Mucosa of stomach (tissue), 1 donor: ENCODE data around the gene PACSIN2.
"Not testable (repeated sequence)": the region's sequence is repeated elsewhere in the genome, so short reads cannot be mapped to it uniquely, and the experiment has no call there.

Experiments used
- H3K27me3 ChIP-seq: one replicate; pipeline ENCODE4 v1.7.0; 2013; ENCODE audit warnings: mild to moderate bottlenecking, low read length; ENCODE audit not compliant: control insufficient read depth, insufficient read depth
- H3K36me3 ChIP-seq: one replicate; pipeline ENCODE4 v1.7.0; 2013; ENCODE audit warnings: low read length; ENCODE audit not compliant: control insufficient read depth, insufficient read depth
- H3K4me1 ChIP-seq: one replicate; pipeline ENCODE4 v1.7.0; 2013; ENCODE audit warnings: mild to moderate bottlenecking, low read length; ENCODE audit not compliant: control insufficient read depth, insufficient read depth
- H3K4me3 ChIP-seq: one replicate; pipeline ENCODE4 v1.7.0; 2013; ENCODE audit warnings: low read length
- H3K9ac ChIP-seq: one replicate; pipeline ENCODE4 v1.7.0; 2013; ENCODE audit warnings: mild to moderate bottlenecking, low read length, moderate library complexity
- H3K9me3 ChIP-seq: one replicate; pipeline ENCODE4 v1.7.0; 2013; ENCODE audit warnings: mild to moderate bottlenecking, low read length, moderate library complexity; ENCODE audit not compliant: control insufficient read depth
- donor health status: Pancreatic carcinoma.

PACSIN2 gene

GRCh38 chr22:43031617-43032016 lies 16.7 kb upstream of the PACSIN2 start:
- Histone ChIP-seq H3K4me3 (no peak overlapping the region), H3K9ac (no peak overlapping the region), H3K36me3 (no peaks in the 10 kb centered on the region), H3K4me1 (peaks cover 6% of the 10 kb centered on the region), H3K9me3 (no peaks in the 10 kb centered on the region), H3K27me3 (no peaks in the 10 kb centered on the region)

DNA sequence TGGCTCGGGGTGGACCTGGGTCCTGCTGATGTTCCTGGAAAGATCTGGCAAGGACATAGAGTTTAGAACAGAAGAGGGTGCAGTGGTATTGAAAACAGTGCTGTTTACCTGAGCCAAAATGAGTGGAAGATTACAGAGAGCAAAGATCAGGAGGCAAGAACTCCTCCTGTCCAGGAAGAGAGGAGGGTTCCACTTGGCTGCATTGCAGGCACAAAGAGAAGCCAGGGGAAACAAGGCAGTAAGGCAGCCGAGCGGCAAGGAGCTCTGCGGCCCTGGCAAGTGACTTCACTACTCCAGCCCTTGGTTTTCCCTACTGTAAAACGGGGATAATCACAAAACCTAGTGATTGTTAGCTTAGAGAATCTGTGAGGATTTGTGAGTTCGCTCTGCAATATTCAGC lies 3.7 kb upstream of the PACSIN2 start:
- peaks cover 29% of the 10 kb centered on the region for H3K4me1 ChIP-seq
- no peak overlapping the region for H3K9ac ChIP-seq
- H3K9me3 ChIP-seq: no peaks in the 10 kb centered on the region
- no peaks in the 10 kb centered on the region for H3K36me3 ChIP-seq
- H3K27me3 ChIP-seq: no peaks in the 10 kb centered on the region
- H3K4me3 ChIP-seq: no peak overlapping the region

DNA sequence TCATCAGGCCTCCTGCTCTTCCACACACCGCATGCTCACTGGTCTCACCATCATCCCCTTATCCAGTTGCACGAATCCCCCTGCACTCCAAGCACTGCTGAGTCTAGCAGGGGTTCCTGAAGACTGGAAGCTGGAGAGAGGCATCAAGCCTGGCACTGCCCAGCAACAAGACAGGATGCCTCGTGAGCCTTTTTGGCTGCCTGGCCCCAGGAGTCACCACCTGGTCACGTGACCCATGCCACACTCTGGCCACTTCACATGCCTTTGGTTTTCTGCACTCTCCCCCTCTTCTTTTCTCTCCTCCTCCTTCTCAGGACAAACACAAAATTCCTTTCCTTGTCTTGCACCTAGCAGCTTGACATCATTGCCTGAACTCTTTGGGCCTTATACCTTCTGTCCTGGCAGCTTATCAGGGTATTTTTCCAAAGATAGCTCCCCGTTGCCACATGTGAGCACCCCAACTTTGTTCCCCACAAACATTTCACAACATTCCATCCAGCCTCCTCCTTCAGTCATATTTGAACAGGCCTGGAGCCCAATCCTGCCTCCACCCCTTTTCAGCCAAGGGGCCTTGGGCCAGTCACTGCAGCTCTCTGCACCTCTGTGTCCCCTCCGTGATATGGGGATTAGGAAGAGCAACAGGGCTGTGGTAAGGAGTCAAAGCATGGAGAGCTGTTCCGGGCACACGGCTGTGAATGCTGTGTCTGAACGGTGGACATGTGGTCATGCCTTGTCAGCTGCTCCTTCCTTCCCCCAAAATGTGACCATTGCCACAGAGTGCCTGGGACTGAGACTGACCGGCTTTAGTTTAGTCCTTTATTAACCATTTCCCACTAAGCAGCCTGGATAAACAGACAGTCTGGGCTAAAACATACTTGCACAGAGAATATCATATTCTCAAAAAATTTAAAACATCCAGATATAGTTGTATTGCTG lies 2.8 kb upstream of the PACSIN2 start:
- Histone ChIP-seq H3K27me3 (no peaks in the 10 kb centered on the region), H3K4me3 (no peak overlapping the region), H3K9ac (peak overlapping the region; percentile 47), H3K4me1 (peaks cover 34% of the 10 kb centered on the region), H3K9me3 (no peaks in the 10 kb centered on the region), H3K36me3 (no peaks in the 10 kb centered on the region)

DNA sequence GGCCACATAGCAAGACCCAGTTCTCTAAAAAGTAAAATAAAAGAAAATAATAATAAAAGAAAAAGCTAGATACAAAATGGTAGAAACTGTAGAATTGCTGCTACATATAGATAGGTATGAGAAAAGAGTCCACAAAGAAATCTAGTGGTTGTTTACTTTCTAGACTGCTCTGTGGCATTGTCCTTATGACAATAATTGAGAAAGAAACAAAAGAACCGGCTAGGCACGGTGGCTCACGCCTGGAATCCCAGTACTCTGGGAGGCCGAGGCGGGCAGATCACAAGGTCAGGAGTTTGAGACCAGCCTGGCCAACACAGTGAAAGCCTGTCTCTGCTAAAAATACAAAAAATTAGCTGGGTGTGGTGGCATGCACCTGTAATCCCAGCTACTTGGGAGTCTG lies 1.2 kb upstream of the PACSIN2 start:
- not testable (repeated sequence) for H3K36me3 ChIP-seq, H3K9me3 ChIP-seq, H3K27me3 ChIP-seq, H3K4me3 ChIP-seq, H3K9ac ChIP-seq
- H3K4me1 ChIP-seq: peaks cover 38% of the 10 kb centered on the region

GRCh38 chr22:43015677-43016042 lies 711 bp upstream of the PACSIN2 start:
- Histone ChIP-seq H3K4me3 (peak overlapping the region; percentile 87), H3K27me3 (no peaks in the 10 kb centered on the region), H3K9me3 (no peaks in the 10 kb centered on the region), H3K36me3 (no peaks in the 10 kb centered on the region), H3K4me1 (peaks cover 43% of the 10 kb centered on the region), H3K9ac (peak overlapping the region; percentile 81)

DNA sequence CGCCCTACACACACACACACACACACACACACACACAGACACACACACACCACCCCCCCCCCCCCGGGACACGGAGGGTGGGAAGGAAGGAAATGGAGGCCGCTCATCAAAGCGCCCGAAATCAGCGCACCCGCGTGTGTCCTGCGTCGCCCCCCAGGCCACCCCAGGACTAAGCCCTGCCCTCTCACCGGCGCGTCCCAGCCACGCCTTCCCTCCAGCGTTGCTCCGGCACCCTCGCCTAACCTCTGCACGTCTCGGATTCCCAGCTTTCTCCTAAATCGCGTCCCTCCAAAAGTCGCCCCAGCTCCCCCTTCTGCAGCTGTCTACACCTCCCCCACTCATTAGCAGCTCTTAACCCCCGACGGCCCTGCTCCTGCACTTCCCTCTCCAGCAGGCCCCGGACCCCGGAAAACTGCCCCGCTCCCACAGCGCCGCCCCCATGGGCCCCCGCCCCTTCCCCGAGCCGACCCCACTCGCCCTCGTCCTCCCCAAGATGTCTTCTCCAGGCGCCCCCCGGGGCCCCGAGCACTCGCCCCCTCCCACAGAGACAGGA lies 557 bp downstream of the PACSIN2 start:
- Histone ChIP-seq H3K9ac (peak overlapping the region; percentile 76), H3K27me3 (no peaks in the 10 kb centered on the region), H3K36me3 (no peaks in the 10 kb centered on the region), H3K4me1 (peaks cover 43% of the 10 kb centered on the region), H3K4me3 (peak overlapping the region; percentile 3), H3K9me3 (no peaks in the 10 kb centered on the region)

DNA sequence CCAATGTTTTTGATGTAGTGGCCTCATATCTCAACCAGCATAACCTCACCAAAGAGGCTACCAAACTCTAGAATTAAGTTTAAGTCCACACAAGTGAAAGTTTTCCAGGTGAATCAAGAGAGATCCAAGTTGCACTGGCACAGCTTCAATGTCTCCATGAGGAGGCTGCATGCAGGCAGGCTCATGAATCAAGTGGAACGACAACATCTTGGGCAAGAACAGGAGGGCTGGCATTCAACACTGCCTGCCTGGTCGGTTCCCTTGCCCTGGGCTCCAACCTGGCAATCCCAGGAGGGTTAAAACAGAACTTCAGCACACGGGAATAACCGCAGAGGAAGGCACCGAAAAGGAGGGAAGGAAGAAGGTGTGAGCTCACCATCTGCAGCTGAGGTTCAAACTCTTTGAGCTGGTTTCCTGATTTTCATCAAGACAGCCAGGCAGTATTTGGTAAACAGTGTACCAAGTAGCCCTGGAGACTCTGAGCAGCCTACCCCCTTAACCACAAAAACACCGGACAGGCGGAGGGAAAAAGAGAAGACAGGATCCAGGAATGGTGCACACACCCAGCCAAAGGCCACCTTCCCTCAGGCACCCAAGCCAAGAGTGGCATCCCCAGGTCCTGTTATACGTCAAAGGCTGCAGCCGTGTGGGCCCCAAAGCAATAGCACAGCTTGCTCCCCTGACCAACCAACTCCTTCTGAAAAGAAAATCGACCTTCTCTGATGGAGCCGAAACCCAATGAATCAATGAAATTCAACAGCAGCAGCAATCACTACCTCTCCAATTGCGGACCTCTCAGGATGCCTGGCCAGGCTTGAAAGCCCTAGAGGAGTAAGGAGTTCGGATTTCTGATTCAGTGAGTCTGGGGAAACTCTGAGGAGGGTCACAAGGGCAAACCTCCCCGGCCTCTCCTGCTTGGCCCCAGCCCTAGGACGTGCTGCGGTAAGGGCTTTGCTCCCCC lies 1.3 kb downstream of the PACSIN2 start:
- Histone ChIP-seq H3K27me3 (no peaks in the 10 kb centered on the region), H3K4me1 (peaks cover 46% of the 10 kb centered on the region), H3K36me3 (no peaks in the 10 kb centered on the region), H3K9ac (peak overlapping the region; percentile 76), H3K4me3 (peak overlapping the region; percentile 3), H3K9me3 (no peaks in the 10 kb centered on the region)

GRCh38 chr22:43012390-43012789 lies 2.6 kb downstream of the PACSIN2 start:
- Histone ChIP-seq H3K9ac (no peak overlapping the region), H3K9me3 (no peaks in the 10 kb centered on the region), H3K36me3 (no peaks in the 10 kb centered on the region), H3K4me3 (no peak overlapping the region), H3K4me1 (peaks cover 43% of the 10 kb centered on the region), H3K27me3 (no peaks in the 10 kb centered on the region)

DNA sequence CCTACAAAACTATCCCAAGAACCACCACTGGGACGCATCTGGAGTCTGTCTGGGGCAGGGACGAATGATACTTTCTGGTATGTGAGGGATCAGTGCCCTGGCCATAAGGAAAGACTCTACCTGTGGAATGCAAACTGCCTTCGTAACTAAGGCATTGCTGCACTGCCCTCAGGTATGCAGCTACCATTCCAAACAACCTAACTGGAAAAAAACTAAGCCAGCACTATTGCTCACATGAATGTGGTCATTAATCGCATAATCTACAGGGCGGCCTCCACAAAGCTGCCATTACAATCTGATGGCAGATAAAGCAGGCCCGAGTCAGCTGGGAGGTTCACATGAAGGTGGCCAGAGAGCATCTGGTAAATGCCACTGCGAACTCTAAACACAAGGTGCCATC lies 3.9 kb downstream of the PACSIN2 start:
- Histone ChIP-seq H3K36me3 (no peaks in the 10 kb centered on the region), H3K4me1 (peaks cover 50% of the 10 kb centered on the region), H3K9ac (no peak overlapping the region), H3K9me3 (no peaks in the 10 kb centered on the region), H3K27me3 (no peaks in the 10 kb centered on the region), H3K4me3 (no peak overlapping the region)

DNA sequence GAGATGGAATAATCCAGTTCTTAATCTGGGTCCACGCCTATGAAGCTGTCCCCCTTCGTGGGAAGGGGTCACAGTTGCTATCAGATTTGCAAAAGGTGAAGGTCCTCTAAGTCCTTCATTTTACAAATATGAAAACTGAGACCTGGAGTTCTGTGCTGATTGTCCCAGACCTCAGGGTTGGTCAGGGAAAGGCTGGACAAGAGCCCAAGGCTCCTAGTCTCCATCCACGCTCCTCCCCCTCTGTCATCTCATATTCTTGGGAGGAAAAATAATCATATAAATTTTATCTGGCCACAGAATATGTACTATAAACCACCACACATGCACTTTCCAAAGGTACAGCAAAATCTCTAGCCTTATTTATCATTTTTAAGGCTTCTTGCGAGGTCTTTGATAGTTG lies 5.5 kb downstream of the PACSIN2 start:
- no peak overlapping the region for H3K4me3 ChIP-seq
- H3K4me1 ChIP-seq: peaks cover 57% of the 10 kb centered on the region
- no peaks in the 10 kb centered on the region for H3K9me3 ChIP-seq
- H3K36me3 ChIP-seq: no peaks in the 10 kb centered on the region
- no peaks in the 10 kb centered on the region for H3K27me3 ChIP-seq
- no peak overlapping the region for H3K9ac ChIP-seq

GRCh38 chr22:43008921-43009320 lies 6.0 kb downstream of the PACSIN2 start:
- Histone ChIP-seq H3K9me3 (no peaks in the 10 kb centered on the region), H3K4me1 (peaks cover 61% of the 10 kb centered on the region), H3K9ac (no peak overlapping the region), H3K36me3 (no peaks in the 10 kb centered on the region), H3K27me3 (no peaks in the 10 kb centered on the region), H3K4me3 (no peak overlapping the region)

DNA sequence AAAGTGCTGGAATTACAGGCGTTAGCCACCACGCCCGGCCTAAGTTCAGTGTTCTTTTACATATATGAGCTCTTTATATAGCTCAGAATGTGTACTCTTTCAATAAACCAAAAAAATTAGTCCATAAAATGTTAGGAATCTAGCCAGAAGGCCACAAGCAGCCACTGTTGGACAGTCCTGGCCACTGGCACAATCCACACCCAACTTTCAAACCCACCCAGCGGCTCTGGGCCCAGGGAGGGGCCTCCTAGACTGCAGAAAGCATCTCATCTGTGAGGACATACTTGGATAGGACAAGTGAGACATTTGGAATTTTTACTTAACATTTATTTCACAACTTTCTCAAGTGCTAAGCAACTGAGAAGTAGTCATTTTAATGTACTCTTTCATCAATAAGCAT lies 6.4 kb downstream of the PACSIN2 start:
- Histone ChIP-seq H3K27me3 (no peaks in the 10 kb centered on the region), H3K36me3 (no peaks in the 10 kb centered on the region), H3K9me3 (no peaks in the 10 kb centered on the region), H3K9ac (no peak overlapping the region), H3K4me3 (no peak overlapping the region), H3K4me1 (peaks cover 61% of the 10 kb centered on the region)
